Measurements from ENCODE around the gene S100A7A. TPM values are rescaled to one million over a fixed set of nuclear protein-coding genes. Genes with fewer than 3 reads are reported as not detected.
A peak's percentile ranks its signal among the peaks of the same experiment; 100 is the strongest.

The S100A7A gene
- total RNA-seq, 2 experiments from 2014 or later, result not detected

DNA sequence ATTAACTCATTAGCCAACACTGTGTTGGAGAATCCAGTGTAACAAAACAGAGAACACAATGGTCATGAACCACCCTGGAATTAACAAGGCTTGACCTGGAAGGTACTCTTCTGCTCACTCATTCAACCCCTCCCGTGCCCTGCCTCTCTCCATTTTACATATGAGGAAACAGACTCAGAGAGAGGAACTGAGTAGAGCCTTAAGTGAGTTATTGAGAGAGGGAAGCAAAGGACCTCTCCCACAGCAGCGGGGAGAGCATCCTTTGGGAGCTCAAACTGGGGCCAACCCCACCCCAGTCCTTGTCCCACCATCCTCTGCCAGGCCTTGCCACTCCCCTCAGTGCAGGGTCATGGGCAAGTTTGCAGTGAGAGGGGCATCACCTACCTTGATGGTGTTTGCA lies 42.2 kb upstream of the S100A7A start:
- Histone ChIP-seq H3K4me1 (ENCODE audit: insufficient read depth, low read length) (no peaks in the 10 kb centered on the region), H3K27me3 (ENCODE audit: control insufficient read depth in 1 of 2, insufficient read depth in 2 of 2, low read length in 2 of 2) (peaks cover 0 to 14% of the 10 kb centered on the region in 2 experiments), H3K9me3 (ENCODE audit: control insufficient read depth in 1 of 2, insufficient read depth in 1 of 2, low read length in 2 of 2) (no peaks in the 10 kb centered on the region), H3K36me3 (ENCODE audit: insufficient read depth, low read length) (no peaks in the 10 kb centered on the region), H3K27ac (ENCODE audit: low read depth in 1 of 2, low read length in 2 of 2) (no peak overlapping the region), H3K4me3 (ENCODE audit: low read length) (no peak overlapping the region)
- peak in 1 of 14 experiments; percentile 11 for DNase-seq
- Mint-ChIP-seq H3K27me3 (peaks cover 30% of the 10 kb centered on the region), H3K36me3 (ENCODE audit: low read depth) (no peaks in the 10 kb centered on the region), H3K27ac (no peak overlapping the region), H3K4me3 (no peak overlapping the region), H3K9me3 (no peaks in the 10 kb centered on the region), H3K4me1 (ENCODE audit: low read depth) (no peaks in the 10 kb centered on the region)
- ATAC-seq (ENCODE audit: poor library complexity), result no peak
- TF ChIP-seq, protein P1, sequence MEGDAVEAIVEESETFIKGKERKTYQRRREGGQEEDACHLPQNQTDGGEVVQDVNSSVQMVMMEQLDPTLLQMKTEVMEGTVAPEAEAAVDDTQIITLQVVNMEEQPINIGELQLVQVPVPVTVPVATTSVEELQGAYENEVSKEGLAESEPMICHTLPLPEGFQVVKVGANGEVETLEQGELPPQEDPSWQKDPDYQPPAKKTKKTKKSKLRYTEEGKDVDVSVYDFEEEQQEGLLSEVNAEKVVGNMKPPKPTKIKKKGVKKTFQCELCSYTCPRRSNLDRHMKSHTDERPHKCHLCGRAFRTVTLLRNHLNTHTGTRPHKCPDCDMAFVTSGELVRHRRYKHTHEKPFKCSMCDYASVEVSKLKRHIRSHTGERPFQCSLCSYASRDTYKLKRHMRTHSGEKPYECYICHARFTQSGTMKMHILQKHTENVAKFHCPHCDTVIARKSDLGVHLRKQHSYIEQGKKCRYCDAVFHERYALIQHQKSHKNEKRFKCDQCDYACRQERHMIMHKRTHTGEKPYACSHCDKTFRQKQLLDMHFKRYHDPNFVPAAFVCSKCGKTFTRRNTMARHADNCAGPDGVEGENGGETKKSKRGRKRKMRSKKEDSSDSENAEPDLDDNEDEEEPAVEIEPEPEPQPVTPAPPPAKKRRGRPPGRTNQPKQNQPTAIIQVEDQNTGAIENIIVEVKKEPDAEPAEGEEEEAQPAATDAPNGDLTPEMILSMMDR (IDR thresholded peaks at IDR 0.05), result no peak
- CTCF ChIA-PET, result no interaction called here
- POLR2A ChIA-PET, result no interaction called here
- intact Hi-C loops (cut with DNase I, micrococcal nuclease), result no loop called here

DNA sequence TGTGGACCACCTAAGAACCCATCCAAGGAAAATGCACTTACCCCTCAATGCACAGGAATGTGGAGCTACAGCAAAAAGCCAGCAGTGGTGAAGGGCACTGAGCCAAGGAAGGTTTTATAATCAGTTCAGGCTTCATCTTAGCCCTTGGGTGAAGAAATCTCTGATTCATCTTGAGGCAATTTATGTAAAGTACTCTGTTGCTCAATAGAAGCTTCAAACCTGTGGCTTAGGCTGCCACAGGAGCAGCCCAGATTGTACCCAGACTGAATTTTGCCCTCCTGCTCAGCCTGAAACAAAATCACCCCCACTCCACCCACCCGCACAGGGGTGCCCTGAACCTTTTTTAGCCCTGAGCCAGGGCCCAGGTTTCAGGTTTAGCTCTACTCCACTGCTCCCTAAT lies 40.8 kb upstream of the S100A7A start, which contains the start of gene S100A12:
Gene S100A12 (minus strand): TSS at position 111 of the 400 bp plus-strand sequence. CDS start 1,029 bp downstream, outside the sequence.
- Histone ChIP-seq H3K4me3 (ENCODE audit: low read length) (no peak within 1 kb of the TSS), H3K4me1 (ENCODE audit: insufficient read depth, low read length) (no peaks in the 10 kb centered on the region), H3K27ac (ENCODE audit: low read depth in 1 of 2, low read length in 2 of 2) (no peak within 1 kb of the TSS), H3K36me3 (ENCODE audit: insufficient read depth, low read length) (no peaks in the 10 kb centered on the region), H3K27me3 (ENCODE audit: control insufficient read depth in 1 of 2, insufficient read depth in 2 of 2, low read length in 2 of 2) (peaks cover 6 to 14% of the 10 kb centered on the region in 2 experiments), H3K9me3 (ENCODE audit: control insufficient read depth in 1 of 2, insufficient read depth in 1 of 2, low read length in 2 of 2) (peaks cover 0 to 6% of the 10 kb centered on the region in 2 experiments)
- intact Hi-C loops (cut with DNase I, micrococcal nuclease), result no loop called here
- CTCF ChIA-PET, result no interaction called here
- peaks cover 34% of the 10 kb centered on the region for H3K27me3 Mint-ChIP-seq
- no peaks in the 10 kb centered on the region for H3K4me1 Mint-ChIP-seq (ENCODE audit: low read depth)
- DNase-seq (peak in 2 of 14 experiments; percentile 41 to 43), ATAC-seq (ENCODE audit: poor library complexity) (no peak)
- TF ChIP-seq, protein P1 (IDR thresholded peaks at IDR 0.05), result no peak
- no peaks in the 10 kb centered on the region for H3K36me3 Mint-ChIP-seq (ENCODE audit: low read depth)
- POLR2A ChIA-PET, result no interaction called here
- no peak within 1 kb of the TSS for H3K4me3 Mint-ChIP-seq
- no peak within 1 kb of the TSS for H3K27ac Mint-ChIP-seq
- no peaks in the 10 kb centered on the region for H3K9me3 Mint-ChIP-seq

DNA sequence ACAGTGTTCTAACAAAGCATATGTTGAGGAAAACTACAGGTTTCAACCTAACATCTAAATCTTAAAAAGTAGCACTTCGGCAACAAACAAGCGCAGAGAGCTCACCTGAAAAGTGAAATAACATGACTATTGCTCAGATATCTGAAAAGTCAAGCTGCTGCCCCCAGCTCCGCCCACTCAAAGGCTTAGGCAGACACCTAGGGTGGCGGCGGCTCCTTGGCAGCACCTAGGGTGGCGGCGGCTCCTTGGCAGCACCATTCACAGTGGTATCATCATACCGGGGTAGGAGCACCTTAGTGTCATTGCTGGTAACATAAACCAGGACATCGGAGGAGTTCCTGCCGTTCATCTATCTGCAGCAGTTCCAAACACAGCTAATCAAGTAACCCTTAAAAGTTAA lies 36.7 kb upstream of the S100A7A start:
- Mint-ChIP-seq H3K36me3 (ENCODE audit: low read depth) (no peaks in the 10 kb centered on the region), H3K27ac (no peak overlapping the region), H3K4me3 (no peak overlapping the region), H3K9me3 (peaks cover 2% of the 10 kb centered on the region), H3K27me3 (peaks cover 43% of the 10 kb centered on the region), H3K4me1 (ENCODE audit: low read depth) (no peaks in the 10 kb centered on the region)
- Histone ChIP-seq H3K27me3 (ENCODE audit: control insufficient read depth in 1 of 2, insufficient read depth in 2 of 2, low read length in 2 of 2) (peaks cover 6 to 12% of the 10 kb centered on the region in 2 experiments), H3K4me3 (ENCODE audit: low read length) (no peak overlapping the region), H3K4me1 (ENCODE audit: insufficient read depth, low read length) (no peaks in the 10 kb centered on the region), H3K9me3 (ENCODE audit: control insufficient read depth in 1 of 2, insufficient read depth in 1 of 2, low read length in 2 of 2) (peaks cover 0 to 10% of the 10 kb centered on the region in 2 experiments), H3K36me3 (ENCODE audit: insufficient read depth, low read length) (no peaks in the 10 kb centered on the region), H3K27ac (ENCODE audit: low read depth in 1 of 2, low read length in 2 of 2) (no peak overlapping the region)
- DNase-seq (no peak), ATAC-seq (ENCODE audit: poor library complexity) (no peak)
- POLR2A ChIA-PET, result no interaction called here
- TF ChIP-seq, protein P1 (IDR thresholded peaks at IDR 0.05), result no peak
- intact Hi-C loops (cut with DNase I, micrococcal nuclease), result no loop called here
- CTCF ChIA-PET, result no interaction called here

All from CD4-positive, alpha-beta T cell (primary cell).